H9 (cell line): Measurements from ENCODE around the gene DNAAF9. TPM values are rescaled to one million over a fixed set of nuclear protein-coding genes. Genes with fewer than 3 reads are reported as not detected.

Source experiments
- DNase-seq: peaks from one replicate; pipeline ENCODE4 v3.0.0-alpha.2; 2017
- H2AFZ ChIP-seq: one replicate; pipeline ENCODE4 v1.6.1; 2013; ENCODE audit warnings: mild to moderate bottlenecking, low read length, control low read depth, moderate library complexity
- H2AK5ac ChIP-seq: 2 replicates; pipeline ENCODE4 v1.6.1; 2013; ENCODE audit warnings: low read length, control low read depth, mixed read lengths; ENCODE audit not compliant: insufficient read length
- H2BK120ac ChIP-seq: one replicate; pipeline ENCODE4 v1.6.1; 2013; ENCODE audit warnings: low read depth, mild to moderate bottlenecking, low read length, control low read depth, inconsistent platforms; ENCODE audit not compliant: poor library complexity, severe bottlenecking
- H2BK12ac ChIP-seq: 2 replicates; pipeline ENCODE4 v1.6.1; 2013; ENCODE audit warnings: low read length, control low read depth, mixed read lengths, low read depth; ENCODE audit not compliant: insufficient read length
- H2BK15ac ChIP-seq: 2 replicates; pipeline ENCODE4 v1.6.1; 2013; ENCODE audit warnings: low read depth, low read length, control low read depth
- H2BK20ac ChIP-seq: one replicate; pipeline ENCODE4 v1.6.1; 2013; ENCODE audit warnings: low read depth, mild to moderate bottlenecking, low read length, control low read depth, inconsistent platforms; ENCODE audit not compliant: poor library complexity, severe bottlenecking
- H2BK5ac ChIP-seq: 2 replicates; pipeline ENCODE4 v1.6.1; 2013; ENCODE audit warnings: low read length, control low read depth, mixed read lengths; ENCODE audit not compliant: insufficient read length
- H3K14ac ChIP-seq: 2 replicates; pipeline ENCODE4 v1.6.1; 2013; ENCODE audit warnings: low read length, control low read depth; ENCODE audit not compliant: insufficient read depth
- H3K18ac ChIP-seq: 2 replicates; pipeline ENCODE4 v1.6.1; 2013; ENCODE audit warnings: low read depth, mild to moderate bottlenecking, mixed read lengths, low read length, control low read depth; ENCODE audit not compliant: insufficient read length
- H3K23ac ChIP-seq: 2 replicates; pipeline ENCODE4 v1.6.1; 2013; ENCODE audit warnings: low read length, control low read depth, mixed read lengths, low read depth; ENCODE audit not compliant: insufficient read length
- H3K23me2 ChIP-seq: 2 replicates; pipeline ENCODE4 v1.6.1; 2013; ENCODE audit warnings: low read depth, mild to moderate bottlenecking, mixed read lengths, low read length, control low read depth; ENCODE audit not compliant: insufficient read length, poor library complexity, severe bottlenecking
- H3K27ac ChIP-seq: 2 replicates; pipeline ENCODE4 v1.5.1; 2013; ENCODE audit warnings: low read length, control low read depth, mixed read lengths, low read depth; ENCODE audit not compliant: insufficient read length
- H3K27me3 ChIP-seq: 2 replicates; pipeline ENCODE4 v1.6.1; 2013; ENCODE audit warnings: low read length, control low read depth, inconsistent platforms; ENCODE audit not compliant: insufficient read depth
- H3K4ac ChIP-seq: 2 replicates; pipeline ENCODE4 v1.6.1; 2013; ENCODE audit warnings: low read depth, mild to moderate bottlenecking, control low read depth, inconsistent platforms, low read length, moderate library complexity
- H3K4me1 ChIP-seq: 2 replicates; pipeline ENCODE4 v1.6.1; 2013; ENCODE audit warnings: low read length, control low read depth, inconsistent platforms; ENCODE audit not compliant: insufficient read depth
- H3K4me2 ChIP-seq: 2 replicates; pipeline ENCODE4 v1.6.1; 2013; ENCODE audit warnings: low read length, control low read depth, mixed read lengths; ENCODE audit not compliant: insufficient read length, insufficient read depth
- H3K56ac ChIP-seq: 2 replicates; pipeline ENCODE4 v1.6.1; 2013; ENCODE audit warnings: low read depth, mild to moderate bottlenecking, mixed read lengths, low read length, control low read depth; ENCODE audit not compliant: insufficient read length
- H3K79me1 ChIP-seq: 2 replicates; pipeline ENCODE4 v1.6.1; 2013; ENCODE audit warnings: low read depth, mild to moderate bottlenecking, moderate library complexity, low read length, control low read depth, inconsistent platforms; ENCODE audit not compliant: insufficient read depth, poor library complexity, severe bottlenecking
- H3K79me2 ChIP-seq: 2 replicates; pipeline ENCODE4 v1.6.1; 2013; ENCODE audit warnings: low read length, control low read depth, inconsistent platforms; ENCODE audit not compliant: insufficient read depth
- H3K9ac ChIP-seq: 2 replicates; pipeline ENCODE4 v1.6.1; 2013; ENCODE audit warnings: low read length, control low read depth, mixed read lengths; ENCODE audit not compliant: insufficient read length; ENCODE audit errors: extremely low read depth
- H3K9me3 ChIP-seq: one replicate; pipeline ENCODE4 v1.6.1; 2013; ENCODE audit warnings: low read depth, low read length, inconsistent platforms; ENCODE audit not compliant: control insufficient read depth
- H3T11ph ChIP-seq: one replicate; pipeline ENCODE4 v1.6.1; 2013; ENCODE audit warnings: mild to moderate bottlenecking, low read length, control low read depth, inconsistent platforms
- H4K20me1 ChIP-seq: one replicate; pipeline ENCODE4 v1.6.1; 2013; ENCODE audit not compliant: control insufficient read depth, insufficient read length, insufficient read depth
- H4K5ac ChIP-seq: 2 replicates; pipeline ENCODE4 v1.6.1; 2013; ENCODE audit warnings: low read depth, mild to moderate bottlenecking, mixed read lengths, low read length, control low read depth; ENCODE audit not compliant: insufficient read length
- H4K8ac ChIP-seq: replicated peaks from 2 replicates; pipeline ENCODE4 v1.6.1; 2013; ENCODE audit warnings: low read length, control low read depth, mixed read lengths, low read depth; ENCODE audit not compliant: insufficient read length
- H4K91ac ChIP-seq: 2 replicates; pipeline ENCODE4 v1.6.1; 2013; ENCODE audit warnings: low read depth, mild to moderate bottlenecking, moderate library complexity, mixed read lengths, low read length, control low read depth; ENCODE audit not compliant: insufficient read length
- H3K27ac Mint-ChIP-seq, 3 experiments: 2 replicates in 2 of 3; 3 replicates in 1 of 3; pipeline ENCODE4 v1.8.0; 2020 to 2021; ENCODE audit warnings: mixed read lengths in 3 of 3, mild to moderate bottlenecking in 1 of 3, moderate library complexity in 1 of 3
- H3K27me3 Mint-ChIP-seq: 2 replicates; pipeline ENCODE4 v1.8.0; 2021; ENCODE audit warnings: low read depth, mild to moderate bottlenecking, moderate library complexity, mixed read lengths
- H3K36me3 Mint-ChIP-seq, 3 experiments: 2 replicates in 2 of 3; 3 replicates in 1 of 3; pipeline ENCODE4 v1.8.0; 2020 to 2021; ENCODE audit warnings: low read depth in 3 of 3, mixed read lengths in 3 of 3; ENCODE audit not compliant: insufficient read depth in 1 of 3
- H3K4me1 Mint-ChIP-seq, 2 experiments: 2 replicates each; pipeline ENCODE4 v1.8.0; 2020; ENCODE audit warnings: mixed read lengths in 2 of 2
- H3K4me3 Mint-ChIP-seq, 2 experiments: 2 replicates in 1 of 2; 3 replicates in 1 of 2; pipeline ENCODE4 v1.8.0; 2020 to 2021; ENCODE audit warnings: mild to moderate bottlenecking in 2 of 2, mixed read lengths in 2 of 2, moderate library complexity in 1 of 2
- H3K9me3 Mint-ChIP-seq, 2 experiments: 2 replicates in 1 of 2; 3 replicates in 1 of 2; pipeline ENCODE4 v1.8.0; 2020; ENCODE audit warnings: mild to moderate bottlenecking in 2 of 2, mixed read lengths in 2 of 2, moderate library complexity in 1 of 2
- WGBS: extraction: QIAGEN DNeasy Blood & Tissue Kit; methylation state at CpG from one replicate; pipeline ENCODE4 v1.1.7; 2013; ENCODE audit warnings: missing lambda C conversion rate, low lambda C conversion rate, mixed read lengths; ENCODE audit not compliant: insufficient read length; ENCODE audit errors: extremely low coverage; 5-methylcytosine and 5-hydroxymethylcytosine counted together
- total RNA-seq: library from RNA; stranded (reverse); gene quantifications from 2 replicates; pipeline ENCODE4 v1.2.1, GENCODE V29; 2021
- TF ChIP-seq, protein P1 (sequence below): fragments of 200-600 bp; sonication (generic); conservative IDR thresholded peaks from 3 replicates; pipeline ENCODE4 v1.8.0; 2021; ENCODE audit warnings: antibody characterized with exemption, mild to moderate bottlenecking

The DNAAF9 gene
- total RNA-seq, 1 experiment from 2014 or later: 5.5 TPM

DNA sequence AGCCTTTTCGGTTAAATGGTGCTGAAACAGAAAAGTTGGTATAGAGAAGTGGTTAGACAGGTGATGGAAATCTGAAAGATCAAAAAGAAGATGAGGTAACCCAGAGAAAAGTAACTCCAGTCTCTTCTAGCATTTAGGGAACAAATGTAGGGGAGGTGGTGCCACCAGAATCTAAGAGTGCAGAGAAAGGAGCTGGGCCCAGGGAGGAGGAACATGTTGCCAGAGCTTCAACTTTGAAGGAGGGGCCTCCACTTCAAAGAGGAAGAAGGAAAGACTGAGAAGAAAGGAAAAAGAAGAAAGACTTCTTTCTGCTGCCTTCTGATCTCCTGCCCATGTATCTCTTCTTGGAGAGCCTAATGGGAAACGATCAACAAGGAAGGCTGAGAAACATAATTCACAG lies 39.9 kb upstream of the DNAAF9 start:
- Histone ChIP-seq H4K20me1 (no peaks in the 10 kb centered on the region), H3K56ac (no peak overlapping the region), H3K79me2 (no peaks in the 10 kb centered on the region), H3K14ac (no peak overlapping the region), H3K9ac (no peak overlapping the region), H3K4ac (no peak overlapping the region), H3K4me2 (no peak overlapping the region), H3K9me3 (no peaks in the 10 kb centered on the region), H2BK20ac (no peak overlapping the region), H4K8ac (no peak overlapping the region), H3K23ac (no peak overlapping the region), H3K27ac (no peak overlapping the region), H2BK12ac (no peak overlapping the region), H2BK120ac (no peak overlapping the region), H2AFZ (no peak overlapping the region), H3K27me3 (no peaks in the 10 kb centered on the region), H3T11ph (no peak overlapping the region), H2BK15ac (no peak overlapping the region), H3K79me1 (no peaks in the 10 kb centered on the region), H3K23me2 (no peaks in the 10 kb centered on the region), H2AK5ac (no peak overlapping the region), H2BK5ac (no peak overlapping the region), H4K5ac (no peak overlapping the region), H3K18ac (no peak overlapping the region), H4K91ac (no peak overlapping the region), H3K4me1 (no peaks in the 10 kb centered on the region)
- H3K36me3 Mint-ChIP-seq: no peaks in the 10 kb centered on the region
- H3K4me3 Mint-ChIP-seq: no peak overlapping the region
- WGBS: no CpG with 5 or more reads among the region's 2 CpGs
- peaks cover 6 to 13% of the 10 kb centered on the region in 2 experiments for H3K4me1 Mint-ChIP-seq
- no peaks in the 10 kb centered on the region; the same call in 1 of the 2 replicates for H3K27me3 Mint-ChIP-seq
- no peaks in the 10 kb centered on the region for H3K9me3 Mint-ChIP-seq
- no peak for DNase-seq
- H3K27ac Mint-ChIP-seq: no peak overlapping the region; a peak in 1 of 7 replicates
- TF ChIP-seq, protein P1, sequence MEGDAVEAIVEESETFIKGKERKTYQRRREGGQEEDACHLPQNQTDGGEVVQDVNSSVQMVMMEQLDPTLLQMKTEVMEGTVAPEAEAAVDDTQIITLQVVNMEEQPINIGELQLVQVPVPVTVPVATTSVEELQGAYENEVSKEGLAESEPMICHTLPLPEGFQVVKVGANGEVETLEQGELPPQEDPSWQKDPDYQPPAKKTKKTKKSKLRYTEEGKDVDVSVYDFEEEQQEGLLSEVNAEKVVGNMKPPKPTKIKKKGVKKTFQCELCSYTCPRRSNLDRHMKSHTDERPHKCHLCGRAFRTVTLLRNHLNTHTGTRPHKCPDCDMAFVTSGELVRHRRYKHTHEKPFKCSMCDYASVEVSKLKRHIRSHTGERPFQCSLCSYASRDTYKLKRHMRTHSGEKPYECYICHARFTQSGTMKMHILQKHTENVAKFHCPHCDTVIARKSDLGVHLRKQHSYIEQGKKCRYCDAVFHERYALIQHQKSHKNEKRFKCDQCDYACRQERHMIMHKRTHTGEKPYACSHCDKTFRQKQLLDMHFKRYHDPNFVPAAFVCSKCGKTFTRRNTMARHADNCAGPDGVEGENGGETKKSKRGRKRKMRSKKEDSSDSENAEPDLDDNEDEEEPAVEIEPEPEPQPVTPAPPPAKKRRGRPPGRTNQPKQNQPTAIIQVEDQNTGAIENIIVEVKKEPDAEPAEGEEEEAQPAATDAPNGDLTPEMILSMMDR: no peak
